ENCODE data around the gene NKIRAS2. TPM values are rescaled to one million over a fixed set of nuclear protein-coding genes. Genes with fewer than 3 reads are reported as not detected.
A peak's percentile ranks its signal among the peaks of the same experiment; 100 is the strongest.

The NKIRAS2 gene
- total RNA-seq, 2 experiments from 2014 or later, result 23.3 to 25.5 TPM

DNA sequence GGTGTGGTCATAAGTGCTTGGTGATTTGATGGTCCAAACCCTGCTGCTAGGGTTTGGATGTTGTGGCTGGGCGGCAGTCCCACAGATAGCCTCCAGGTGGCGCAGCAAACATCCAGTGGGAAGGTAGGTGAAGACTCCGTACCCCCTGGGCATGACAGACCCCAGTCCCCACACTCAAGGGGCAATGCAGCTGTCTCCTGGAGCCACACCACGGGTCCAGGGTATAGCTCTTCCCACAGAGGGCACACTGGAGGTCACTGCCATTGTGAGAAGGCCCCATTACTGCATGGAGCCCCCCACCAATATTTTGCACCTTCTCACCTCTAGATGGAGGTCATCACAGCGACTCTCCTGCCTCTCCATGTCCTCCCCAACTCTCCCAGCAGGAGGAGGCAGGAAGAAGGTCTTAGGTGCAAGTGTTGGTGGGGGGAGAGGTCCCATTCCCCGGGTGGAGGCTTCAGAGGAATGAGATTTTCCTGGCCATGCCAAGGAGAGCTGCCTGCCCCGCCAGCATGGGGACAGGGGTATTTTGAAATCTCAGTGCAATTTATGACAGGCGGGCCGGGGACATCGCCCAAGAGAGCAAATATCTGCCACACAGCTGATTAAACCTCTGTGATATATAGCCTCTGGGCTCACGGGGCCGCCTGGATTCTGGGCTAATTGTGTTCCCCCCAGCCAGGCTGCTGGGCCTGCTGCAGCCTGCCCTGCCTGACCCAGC is 47.6 kb downstream of the NKIRAS2 start:
- Mint-ChIP-seq H3K36me3 (ENCODE audit: low read depth) (no peaks in the 10 kb centered on the region), H3K27me3 (peaks cover 12% of the 10 kb centered on the region)

DNA sequence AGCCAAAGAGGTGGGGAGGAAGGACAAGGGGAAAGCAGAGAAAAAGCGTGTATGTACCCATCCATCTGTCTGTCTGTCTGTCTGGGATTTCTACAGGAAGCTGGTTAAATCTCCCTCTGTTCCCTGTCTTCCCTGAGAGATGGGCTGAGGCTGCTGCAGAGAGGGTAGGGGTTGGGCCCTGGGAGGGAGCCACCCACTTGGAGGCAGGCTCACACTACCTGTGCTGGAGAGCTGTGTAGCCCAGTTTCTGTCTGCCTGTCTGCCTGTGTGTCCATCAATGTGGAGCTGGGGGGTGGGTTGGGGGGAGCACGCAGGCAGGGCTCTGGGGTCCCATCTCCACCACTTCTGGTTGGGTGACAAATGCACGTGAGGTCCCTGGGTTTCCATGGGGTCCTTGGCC is 49.1 kb downstream of the NKIRAS2 start:
- Mint-ChIP-seq H3K36me3 (ENCODE audit: low read depth) (no peaks in the 10 kb centered on the region), H3K27ac (no peak overlapping the region), H3K27me3 (peaks cover 19% of the 10 kb centered on the region), H3K4me3 (no peak overlapping the region), H3K9me3 (no peaks in the 10 kb centered on the region), H3K4me1 (peaks cover 27% of the 10 kb centered on the region)
- DNase-seq, result no peak
- ChIA-PET CTCF (interaction anchor here (0.5 to 1.9 kb wide), 4 partner anchors 11 to 32 kb away, joined by 4 to 6 read pairs (median 4); partner anchors contain the start of gene ZNF385C), POLR2A (no interaction called here)

More for the DNA sequence above, 47.6 kb downstream of the NKIRAS2 start:
- Mint-ChIP-seq H3K9me3 (no peaks in the 10 kb centered on the region), H3K4me1 (peaks cover 36% of the 10 kb centered on the region), H3K4me3 (no peak overlapping the region), H3K27ac (no peak overlapping the region)
- peak; percentile 74 for DNase-seq
- ChIA-PET CTCF (interaction anchor here (0.5 to 3.6 kb wide), 12 partner anchors 9 to 876 kb away, joined by 3 to 12 read pairs (median 4); partner anchors contain the start of genes DHX58 and ZNF385C), POLR2A (no interaction called here)

DNA sequence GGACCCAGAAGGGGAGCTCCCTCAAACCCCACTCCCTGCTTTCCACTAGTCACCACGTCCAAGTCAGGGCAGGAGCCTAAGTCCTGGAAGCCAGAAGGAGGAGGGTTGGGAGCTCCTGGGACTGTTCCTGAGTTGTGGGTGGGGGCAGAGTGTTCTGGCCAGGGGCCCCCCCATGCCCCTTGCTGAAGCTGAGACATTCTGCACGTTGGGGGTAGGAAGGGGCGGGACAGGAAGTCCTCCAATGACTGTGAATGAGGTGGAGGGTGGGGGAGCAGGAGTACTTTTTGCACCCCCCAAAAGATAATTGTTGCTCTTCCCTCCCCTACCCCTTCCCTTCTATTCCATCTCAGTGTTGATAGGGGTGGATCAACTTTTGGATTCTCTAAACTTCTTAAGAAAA is 51.9 kb downstream of the NKIRAS2 start:
- no peak overlapping the region for H3K27ac Mint-ChIP-seq
- peaks cover 20% of the 10 kb centered on the region for H3K27me3 Mint-ChIP-seq
- H3K36me3 Mint-ChIP-seq (ENCODE audit: low read depth), result no peaks in the 10 kb centered on the region
- no peak for DNase-seq
- H3K4me3 Mint-ChIP-seq, result peak overlapping the region; percentile 38
- POLR2A ChIA-PET, result no interaction called here
- H3K4me1 Mint-ChIP-seq, result peaks cover 14% of the 10 kb centered on the region
- no peaks in the 10 kb centered on the region for H3K9me3 Mint-ChIP-seq
- CTCF ChIA-PET, result interaction anchor here (0.8 to 1.8 kb wide), 6 partner anchors 9 to 109 kb away, joined by 3 to 5 read pairs (median 4); partner anchors contain the start of gene KCNH4

DNA sequence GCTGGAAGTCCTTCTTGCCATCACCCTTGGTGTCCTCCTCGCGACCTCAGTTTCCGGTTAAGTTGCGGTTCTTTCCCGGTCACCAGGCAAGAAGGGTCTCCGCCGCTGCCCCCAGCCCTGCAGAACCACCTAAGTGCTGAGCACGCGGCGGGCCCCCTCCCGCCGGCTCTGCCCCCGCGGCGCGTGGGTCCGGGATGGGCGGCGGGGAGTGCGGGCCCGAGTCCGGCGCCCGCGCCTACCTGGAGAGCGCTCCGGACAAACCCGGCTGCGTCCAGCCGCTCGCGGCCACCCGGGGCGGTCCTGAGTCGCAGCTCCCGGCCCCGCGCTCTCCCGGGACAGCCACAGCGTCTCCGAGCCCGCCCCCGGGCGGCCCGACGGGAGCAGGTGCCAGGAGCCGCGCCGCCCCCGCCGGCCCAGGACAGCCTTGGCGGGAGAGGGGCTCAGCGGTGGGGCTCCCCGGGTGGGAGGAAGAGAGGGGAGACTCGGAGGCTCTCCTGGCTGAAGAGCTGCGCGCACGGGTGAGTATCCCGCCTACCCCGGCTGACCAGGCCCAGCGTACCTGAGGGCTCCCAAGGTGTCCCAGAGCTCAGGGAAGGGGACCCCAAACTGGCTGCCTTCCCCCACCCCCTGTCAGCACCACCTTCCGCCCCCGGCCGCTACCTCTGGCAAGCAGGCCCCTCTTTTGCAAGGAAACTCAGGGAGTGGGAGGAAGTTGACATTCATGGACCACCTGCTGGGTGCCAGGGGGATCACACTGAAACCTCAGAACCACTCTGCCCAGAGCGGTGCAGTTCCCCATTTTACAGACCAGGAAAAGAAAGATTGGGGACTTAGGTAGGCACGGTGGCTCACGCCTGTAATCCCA is 52.7 kb downstream of the NKIRAS2 start:
- Mint-ChIP-seq H3K4me1 (peaks cover 14% of the 10 kb centered on the region), H3K36me3 (ENCODE audit: low read depth) (no peaks in the 10 kb centered on the region), H3K27ac (no peak overlapping the region), H3K27me3 (peaks cover 20% of the 10 kb centered on the region), H3K4me3 (no peak overlapping the region), H3K9me3 (no peaks in the 10 kb centered on the region)
- DNase-seq, result no peak
- ChIA-PET CTCF (interaction anchor here (0.8 to 1.8 kb wide), 5 partner anchors 10 to 109 kb away, joined by 3 to 5 read pairs (median 4); partner anchors contain the start of gene KCNH4), POLR2A (no interaction called here)

Other genes starting within 250 kb of the NKIRAS2 start
- gene JUP, start 233.4 kb upstream of the NKIRAS2 start, total RNA-seq, result under 1 TPM; 0.77 to 0.99 TPM
- 1 to 10 TPM; 1.2 to 2.4 TPM for gene P3H4, start 208.1 kb upstream of the NKIRAS2 start, total RNA-seq
- under 1 TPM in 1 of 2 experiments, not detected in 1; 0.44 TPM for gene FKBP10, start 207.1 kb upstream of the NKIRAS2 start, total RNA-seq
- gene NT5C3B, start 183.9 kb upstream of the NKIRAS2 start, total RNA-seq, result 10 to 100 TPM; 13.7 to 17.7 TPM
- not detected for gene KLHL10, start 182.3 kb upstream of the NKIRAS2 start, total RNA-seq
- 10 to 100 TPM; 13.2 to 13.9 TPM for gene KLHL11, start 154.7 kb upstream of the NKIRAS2 start, total RNA-seq
- 100 to 1,000 TPM; 143 to 150 TPM for gene ACLY, start 101.1 kb upstream of the NKIRAS2 start, total RNA-seq
- gene ODAD4, start 89.5 kb upstream of the NKIRAS2 start, total RNA-seq, result under 1 TPM; 0.40 to 0.42 TPM
- gene CNP, start 53.3 kb upstream of the NKIRAS2 start, total RNA-seq, result 10 to 100 TPM; 81.2 to 97.5 TPM
- 10 to 100 TPM; 93.3 to 94.8 TPM for gene DNAJC7, start 2.7 kb upstream of the NKIRAS2 start, total RNA-seq
- under 1 TPM in 1 of 2 experiments, not detected in 1; 0.04 TPM for gene C17orf113, start 30.5 kb downstream of the NKIRAS2 start, total RNA-seq
- gene ZNF385C, start 78.4 kb downstream of the NKIRAS2 start, total RNA-seq, result not detected
- gene DHX58, start 92.6 kb downstream of the NKIRAS2 start, total RNA-seq, result 10 to 100 TPM; 52.4 to 54.3 TPM
- 10 to 100 TPM; 47.9 to 48.3 TPM for gene KAT2A, start 101.3 kb downstream of the NKIRAS2 start, total RNA-seq
- gene HSPB9, start 102.7 kb downstream of the NKIRAS2 start, total RNA-seq, result not detected
- gene RAB5C, start 134.9 kb downstream of the NKIRAS2 start, total RNA-seq, result 100 to 1,000 TPM in 1 of 2 experiments, 10 to 100 TPM in 1; 97.1 to 108 TPM
- under 1 TPM; 0.15 to 0.17 TPM for gene KCNH4, start 161.1 kb downstream of the NKIRAS2 start, total RNA-seq
- gene HCRT, start 165.4 kb downstream of the NKIRAS2 start, total RNA-seq, result not detected
- gene GHDC, start 174.4 kb downstream of the NKIRAS2 start, total RNA-seq, result 10 to 100 TPM; 15.3 to 15.5 TPM